GM21526 (cell line): ENCODE results near the gene IST1.

ENCODE experiments used
- ATAC-seq: cut with Tn5 transposase; IDR thresholded peaks from one replicate; pipeline ENCODE4 v1.9.1; 2021; ENCODE audit warnings: moderate library complexity; ENCODE audit not compliant: unreplicated experiment, low FRiP score

IST1 gene

DNA sequence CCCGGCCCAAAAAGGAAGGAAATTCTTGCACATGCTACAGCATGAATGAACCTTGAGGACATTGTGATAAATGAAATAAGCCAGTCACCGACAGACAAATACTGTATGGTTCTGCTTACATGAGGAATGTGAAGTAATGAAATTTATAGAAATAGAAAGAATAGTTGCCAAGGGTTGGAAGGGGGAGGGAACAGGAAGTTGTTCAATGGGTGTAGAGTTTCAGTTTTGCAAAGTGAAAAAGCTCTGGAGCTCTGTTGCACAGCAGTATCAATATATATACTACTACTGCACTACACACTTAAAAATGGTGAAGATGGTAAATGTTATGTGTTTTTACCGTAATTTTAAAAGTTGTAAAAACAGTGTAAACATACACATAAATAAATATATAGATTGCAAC lies 61.2 kb downstream of the IST1 start:
- ATAC-seq = no peak

- ATAC-seq = peak; percentile 79
These were observed 66.0 kb downstream of the IST1 start for GRCh38 chr16:71961066-71962039.

DNA sequence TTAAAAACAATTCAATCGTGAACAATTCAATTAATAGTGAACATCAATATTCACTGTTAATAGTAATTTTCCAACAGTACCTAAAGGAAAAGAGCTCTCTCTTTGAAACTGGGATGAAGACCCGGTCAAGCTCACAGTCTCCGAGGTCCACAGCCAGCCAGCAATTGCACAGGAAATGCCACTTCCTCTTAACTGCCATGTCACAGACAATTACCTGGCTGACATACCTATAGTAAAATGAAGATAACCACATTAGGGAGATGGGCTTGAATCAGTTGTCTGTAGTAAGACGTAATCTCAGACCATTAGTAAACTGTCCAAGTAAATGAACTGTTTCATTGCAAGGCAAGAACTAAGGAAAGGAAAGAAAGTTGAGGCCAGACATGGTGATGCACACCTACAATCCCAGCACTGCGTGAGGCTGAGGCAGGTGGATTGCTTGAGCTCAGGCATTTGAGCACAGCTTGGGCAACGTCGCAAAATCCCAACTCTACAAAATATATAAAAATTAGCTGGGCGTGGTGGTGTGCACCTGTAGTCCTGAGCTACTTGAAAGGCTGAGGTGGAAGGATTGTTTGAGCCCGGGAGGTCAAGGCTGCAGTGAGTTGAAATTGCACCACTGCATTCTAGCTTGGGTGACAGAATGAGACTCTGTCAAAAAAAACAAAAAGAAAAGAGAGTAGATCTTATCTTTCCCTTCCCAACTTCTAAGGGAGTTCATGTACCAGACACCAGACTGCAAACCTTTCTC lies 68.0 kb downstream of the IST1 start:
- no peak for ATAC-seq

DNA sequence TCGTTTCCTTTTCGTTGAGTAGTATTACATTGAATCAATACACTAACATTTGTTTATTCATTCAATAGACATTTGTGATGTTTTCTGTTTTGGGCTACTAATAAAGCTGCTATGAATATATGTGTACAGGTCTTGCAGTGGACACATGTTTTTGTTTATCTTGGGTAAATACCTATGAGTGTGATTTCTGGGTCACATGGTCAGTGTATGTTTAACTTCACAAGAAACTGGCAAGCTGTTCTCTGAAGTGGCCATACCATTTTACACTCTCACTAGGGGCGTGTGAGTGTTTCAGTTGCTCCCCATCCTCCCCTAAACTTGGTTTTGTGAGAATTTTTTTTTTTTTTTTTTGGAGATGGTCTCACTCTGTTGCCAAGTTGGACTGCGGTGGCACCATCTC lies 69.9 kb downstream of the IST1 start:
- ATAC-seq = no peak

- no peak for ATAC-seq
These were observed 71.6 kb downstream of the IST1 start for GRCh38 chr16:71966932-71967331.

DNA sequence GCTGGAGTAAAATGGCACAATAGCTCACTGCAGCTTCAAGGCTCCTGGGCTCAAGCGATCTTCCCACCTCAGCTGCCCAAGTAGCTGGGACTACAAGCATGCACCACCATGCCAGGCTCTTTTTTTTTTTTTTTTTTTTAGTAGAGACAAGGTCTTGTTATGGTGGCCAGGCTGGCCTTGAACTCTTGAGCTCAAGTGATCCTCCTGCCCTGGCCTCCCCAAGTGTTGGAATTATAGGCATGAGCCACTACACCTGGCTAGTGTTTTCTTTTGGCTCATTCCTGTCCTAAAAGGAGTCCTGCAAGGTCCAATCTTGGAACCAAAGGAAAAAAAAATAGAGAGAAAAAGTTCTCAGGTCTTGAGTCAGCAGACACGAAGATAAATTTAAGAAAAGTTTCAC lies 74.0 kb downstream of the IST1 start:
- no peak for ATAC-seq

DNA sequence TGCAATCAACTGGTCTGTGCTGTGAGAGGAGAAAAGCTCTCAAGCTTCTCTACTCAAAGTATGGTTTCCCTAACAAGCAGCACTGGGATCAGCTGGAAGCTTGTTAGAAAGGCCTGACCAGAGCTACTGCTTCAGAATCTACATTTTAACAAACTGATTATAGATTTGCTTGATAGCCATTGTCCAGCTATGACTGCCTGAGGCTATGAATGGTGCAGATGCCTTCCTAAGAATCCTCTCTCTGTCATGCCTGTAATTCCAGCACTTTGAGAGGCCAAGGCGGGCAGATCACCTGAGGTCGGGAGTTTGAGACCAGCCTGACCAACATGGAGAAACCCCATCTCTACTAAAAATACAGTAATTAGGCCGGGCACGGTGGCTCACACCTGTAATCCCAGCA lies 76.2 kb downstream of the IST1 start:
- ATAC-seq = no peak

GRCh38 chr16:71972356-71972755 lies 77.0 kb downstream of the IST1 start:
- ATAC-seq = no peak

GRCh38 chr16:71973001-71973400 lies 77.7 kb downstream of the IST1 start:
- no peak for ATAC-seq

DNA sequence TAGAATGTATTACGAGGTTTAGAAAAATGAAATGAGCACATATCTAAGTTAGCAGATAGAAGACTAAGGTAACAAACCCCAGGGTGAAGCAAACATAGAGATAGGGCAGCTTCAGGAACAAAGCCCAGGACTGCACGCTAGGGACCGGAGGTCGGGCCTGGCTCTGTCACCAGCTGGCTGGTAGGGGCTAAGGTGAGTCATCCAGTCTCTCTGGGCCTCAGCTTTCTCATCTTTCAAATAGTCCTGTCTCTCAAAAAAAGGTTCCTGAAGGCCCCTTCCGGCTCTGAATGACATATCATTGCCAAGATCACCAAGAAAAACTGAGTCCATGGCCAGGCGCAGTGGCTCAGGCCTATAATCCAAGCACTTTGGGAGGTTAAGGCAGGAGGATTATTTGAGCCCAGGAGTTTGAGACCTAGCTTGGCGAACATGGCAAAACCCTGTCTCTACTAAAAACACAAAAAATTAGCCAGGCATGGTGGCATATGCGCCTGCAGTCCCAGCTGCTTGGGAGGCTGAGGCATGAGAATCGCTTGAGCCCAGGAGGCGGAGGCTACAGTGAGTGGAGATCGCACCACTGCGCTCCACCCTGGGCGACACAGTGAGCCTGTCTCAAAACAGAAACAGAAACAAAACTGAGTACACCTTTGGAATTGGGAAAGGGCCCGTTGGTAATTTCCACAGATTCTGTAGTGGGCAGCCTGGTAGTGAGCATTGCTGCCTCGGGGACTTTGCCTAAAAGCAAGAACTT lies 78.9 kb downstream of the IST1 start:
- no peak for ATAC-seq
